A549 (cell line): ENCODE results near the gene INHBC. TPM values are rescaled to one million over a fixed set of nuclear protein-coding genes. Genes with fewer than 3 reads are reported as not detected.
A peak's percentile ranks its signal among the peaks of the same experiment; 100 is the strongest.

Source experiments
- ATAC-seq, 2 experiments: fragments of 200-7000 bp in 1 of 2; fragments of >200 bp in 1 of 2; cut with Nextera tagmentation in 1 of 2; cut with Tn5 transposase in 1 of 2; 3 replicates each; pipeline versions ENCODE4 v1.8.0 to v1.9.1; 2018 to 2020; ENCODE audit warnings: mild to moderate bottlenecking in 1 of 2, moderate library complexity in 1 of 2
- CTCF ChIA-PET: fragments of 300-600 bp; sonication (Branson Sonifier 250); formaldehyde crosslinking; extraction: SDS; loops from one replicate; lab custom pipeline; 2021; ENCODE audit warnings: antibody characterized with exemption, inconsistent platforms; lab: Yijun Ruan, JAX
- POLR2A ChIA-PET: fragments of 350-600 bp; formaldehyde crosslinking; extraction: SDS; loops from one replicate; lab custom pipeline; 2021; ENCODE audit warnings: antibody characterized with exemption, inconsistent platforms; lab: Yijun Ruan, JAX
- DNase-seq, 2 experiments: peaks; one replicate each; pipeline versions ENCODE4 v3.0.0 to v3.0.0-alpha.2; 2011 to 2016; ENCODE audit warnings: low read depth in 1 of 2, low spot score in 1 of 2
- FAIRE-seq: peaks from 2 replicates; lab custom pipeline; 2011; peaks lifted over from hg19 to GRCh38; lab: Jason Lieb, UNC
- H3K27ac ChIP-seq, 2 experiments: fragments of >200 bp; sonication (Bioruptor Twin); formaldehyde crosslinking; 3 replicates each; pipeline ENCODE4 v1.5.1; 2016 to 2017
- H3K4me1 ChIP-seq: fragments of >200 bp; sonication (Bioruptor Twin); formaldehyde crosslinking; 3 replicates; pipeline ENCODE4 v1.6.1; 2016
- H3K4me2 ChIP-seq: fragments of >200 bp; sonication (Bioruptor Twin); formaldehyde crosslinking; 3 replicates; pipeline ENCODE4 v1.6.1; 2016
- H3K4me3 ChIP-seq: fragments of >200 bp; sonication (Bioruptor Twin); formaldehyde crosslinking; 3 replicates; pipeline ENCODE4 v1.5.1; 2016
- H3K9me3 ChIP-seq: fragments of >200 bp; sonication (Bioruptor Twin); formaldehyde crosslinking; 3 replicates; pipeline ENCODE4 v1.6.1; 2016
- BCL3 ChIP-seq: fragments of >200 bp; sonication (Bioruptor Twin); formaldehyde crosslinking; IDR thresholded peaks from 3 replicates; pipeline ENCODE4 v1.6.1; 2016
- CBX2 ChIP-seq: fragments of 200-600 bp; sonication (generic); IDR thresholded peaks from 2 replicates; pipeline ENCODE4 v1.6.1; 2016; ENCODE audit warnings: low read depth, mild to moderate bottlenecking, borderline replicate concordance
- EHF ChIP-seq: fragments of 250-450 bp; sonication (Bioruptor Pico); IDR thresholded peaks from 2 replicates; pipeline ENCODE4 v1.5.0; 2020; ENCODE audit warnings: mild to moderate bottlenecking
- ESRRA ChIP-seq: fragments of 150-350 bp; IDR thresholded peaks from 2 replicates; pipeline ENCODE4 v1.6.1; 2014; ENCODE audit warnings: mild to moderate bottlenecking, low read length, borderline replicate concordance
- FOSB ChIP-seq: fragments of 250-450 bp; sonication (Bioruptor Pico); IDR thresholded peaks from 2 replicates; pipeline ENCODE4 v1.5.0; 2020; ENCODE audit warnings: mild to moderate bottlenecking, moderate library complexity
- FOSL2 ChIP-seq, 2 experiments: fragments of 450-650 bp in 1 of 2; fragments of >200 bp in 1 of 2; sonication (Bioruptor Twin) in 1 of 2; formaldehyde crosslinking; IDR thresholded peaks; 2 replicates each; pipeline versions ENCODE4 v1.5.0 to v1.6.1; 2016 to 2020; ENCODE audit warnings: mild to moderate bottlenecking in 1 of 2, moderate library complexity in 1 of 2
- FOXS1 ChIP-seq: fragments of 250-450 bp; sonication (Bioruptor Pico); IDR thresholded peaks from 2 replicates; pipeline ENCODE4 v1.5.0; 2020; ENCODE audit warnings: mild to moderate bottlenecking, moderate library complexity
- HES2 ChIP-seq: fragments of >200 bp; sonication (Bioruptor Twin); formaldehyde crosslinking; IDR thresholded peaks from 2 replicates; pipeline ENCODE4 v1.6.1; 2016
- HEYL ChIP-seq: fragments of 250-450 bp; sonication (Bioruptor Pico); IDR thresholded peaks from 2 replicates; pipeline ENCODE4 v1.8.0; 2021; ENCODE audit warnings: mild to moderate bottlenecking, moderate library complexity
- HMGXB4 ChIP-seq: fragments of 250-450 bp; sonication (Bioruptor Pico); IDR thresholded peaks from 2 replicates; pipeline ENCODE4 v1.5.0; 2021; ENCODE audit warnings: mild to moderate bottlenecking, moderate library complexity, borderline replicate concordance
- HOXA7 ChIP-seq: fragments of 250-450 bp; sonication (Bioruptor Pico); IDR thresholded peaks from 2 replicates; pipeline ENCODE4 v1.5.0; 2020; ENCODE audit warnings: mild to moderate bottlenecking, moderate library complexity
- HOXB5 ChIP-seq: fragments of 250-450 bp; sonication (Bioruptor Pico); IDR thresholded peaks from 2 replicates; pipeline ENCODE4 v1.5.0; 2020; ENCODE audit warnings: mild to moderate bottlenecking, moderate library complexity
- JUN ChIP-seq, 2 experiments: fragments of >200 bp; sonication (Bioruptor Twin); formaldehyde crosslinking; IDR thresholded peaks; 2 replicates in 1 of 2; 3 replicates in 1 of 2; pipeline ENCODE4 v1.6.1; 2016 to 2017
- MYC ChIP-seq: IDR thresholded peaks from 2 replicates; pipeline ENCODE4 v1.6.1; 2012; ENCODE audit warnings: mild to moderate bottlenecking, inconsistent platforms, low read length, improper control_type of control experiment, borderline replicate concordance
- PHF8 ChIP-seq: fragments of 200-600 bp; sonication (generic); IDR thresholded peaks from 2 replicates; pipeline ENCODE4 v1.6.1; 2016; ENCODE audit warnings: low read depth, mild to moderate bottlenecking, antibody characterized with exemption, moderate library complexity, borderline replicate concordance
- POLR2A ChIP-seq: IDR thresholded peaks from 2 replicates; pipeline ENCODE4 v1.6.1; 2012; ENCODE audit warnings: mild to moderate bottlenecking, low read length
- RAD21 ChIP-seq, 2 experiments: fragments of >200 bp in 1 of 2; sonication (Bioruptor Twin) in 1 of 2; formaldehyde crosslinking in 1 of 2; IDR thresholded peaks in 1 of 2; conservative IDR thresholded peaks in 1 of 2; 2 replicates in 1 of 2; 3 replicates in 1 of 2; pipeline ENCODE4 v1.6.1; 2012 to 2018; ENCODE audit warnings: inconsistent platforms in 1 of 2
- RCOR1 ChIP-seq: fragments of 150-350 bp; IDR thresholded peaks from 2 replicates; pipeline ENCODE4 v1.6.1; 2014; ENCODE audit warnings: antibody characterized with exemption, low read length, low read depth
- SREBF2 ChIP-seq: fragments of 450-650 bp; IDR thresholded peaks from 2 replicates; pipeline ENCODE4 v1.6.1; 2014; ENCODE audit warnings: mild to moderate bottlenecking, moderate library complexity
- TP53 ChIP-seq: fragments of 250-450 bp; sonication (Bioruptor Pico); IDR thresholded peaks from 2 replicates; pipeline ENCODE4 v1.5.0; 2021; ENCODE audit warnings: mild to moderate bottlenecking, moderate library complexity
- ZFP36 ChIP-seq: fragments of 450-650 bp; IDR thresholded peaks from 2 replicates; pipeline ENCODE4 v1.6.1; 2014; ENCODE audit warnings: borderline replicate concordance; ENCODE audit not compliant: partially characterized antibody
- WGBS: methylation state at CpG from one replicate; pipeline ENCODE4 v1.1.6; 2017; ENCODE audit errors: missing lambda C conversion rate; 5-methylcytosine and 5-hydroxymethylcytosine counted together
- polyA plus RNA-seq, 4 experiments: library from polyadenylated mRNA; depleted of rRNA in 3 of 4; stranded (reverse); fragments of >200 nt; fragmentation: RNase III in 1 of 4; extraction: RNeasy Plus Mini Kit Qiagen cat#74134 plus additional on column Dnase treatment in 1 of 4; gene quantifications; 2 replicates in 3 of 4; 3 replicates in 1 of 4; pipeline ENCODE4 v1.2.3, GENCODE V29; 2011 to 2017
- TF ChIP-seq, protein P1 (sequence below): IDR thresholded peaks from 2 replicates; pipeline ENCODE4 v1.6.1; 2012

INHBC gene
- polyA plus RNA-seq, 2 of the 4 experiments (the other 2 are of a cell fraction), result 0.08 TPM; not detected in 1

DNA sequence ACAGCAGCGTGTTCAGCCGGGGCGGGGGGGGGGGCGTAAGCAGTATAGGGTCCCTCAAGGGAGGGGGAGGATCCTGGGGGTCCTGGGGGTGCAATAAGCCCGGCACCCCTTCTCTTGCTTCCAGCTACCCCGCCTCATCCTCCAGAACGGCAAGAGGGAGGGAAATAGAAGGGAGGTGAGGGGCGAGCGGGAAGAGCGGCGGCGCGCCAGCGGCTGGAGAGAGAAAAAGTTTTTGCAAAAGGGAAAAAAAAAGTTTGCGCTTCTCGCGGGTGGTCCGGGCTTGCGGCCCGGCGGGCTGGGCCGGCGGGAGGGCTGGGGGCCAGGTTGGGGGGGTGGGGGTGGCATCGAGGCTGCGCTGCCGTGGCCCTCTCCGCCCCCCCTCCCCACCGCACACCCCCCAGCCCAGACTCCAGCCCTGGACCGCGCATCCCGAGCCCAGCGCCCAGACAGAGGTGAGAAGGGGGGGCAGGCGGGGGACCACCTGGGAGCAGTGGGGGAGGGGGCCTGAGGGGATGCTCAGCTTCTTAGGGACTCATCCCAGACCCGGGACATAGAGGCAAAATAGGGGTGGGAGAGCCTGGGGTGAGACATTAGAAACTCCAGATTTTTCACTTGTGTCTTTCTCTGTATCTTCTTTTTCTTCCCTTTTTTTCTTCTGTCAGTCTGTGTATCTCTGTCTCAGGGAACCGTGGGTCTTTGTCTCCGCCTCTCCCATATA, 25.3 kb downstream of the INHBC start, which contains the start of gene GLI1 (continued):
- TF ChIP-seq JUN (IDR thresholded peaks at IDR 0.05) (no peak; a peak in 1 of 5 replicates), FOSB (CRISPR knock-in tag) (no peak), CBX2 (no peak), PHF8 (0 out of 2 replicates have a peak, but pooled peaks have one; percentile 5), MYC (no peak), RAD21 (conservative IDR thresholded peaks at IDR 0.05 in 1 of 2, IDR thresholded peaks at IDR 0.05 in 1 of 2) (no peak), POLR2A (no peak)

- 2% methylated on average over 6 of the region's 6 CpGs for WGBS
- H3K4me3 ChIP-seq, result peak overlapping the region; percentile 65
- ATAC-seq (peak; percentile 3 to 4; a peak in 4 of 6 replicates), FAIRE-seq (no peak), DNase-seq (peak; percentile 41 to 85)
- H3K4me2 ChIP-seq, result peak overlapping the region; percentile 97
- H3K4me1 ChIP-seq, result peaks cover 40% of the 10 kb centered on the region
- H3K9me3 ChIP-seq, result no peaks in the 10 kb centered on the region
- POLR2A ChIA-PET, result no interaction called here
- no peak for TF ChIP-seq RCOR1
- TF ChIP-seq HOXA7 (CRISPR knock-in tag), result no peak
- no peak for TF ChIP-seq FOSB (CRISPR knock-in tag)
- no peak for TF ChIP-seq ESRRA
- TF ChIP-seq POLR2A, result no peak
- TF ChIP-seq EHF (CRISPR knock-in tag), result no peak
- no peak for TF ChIP-seq FOSL2 (IDR thresholded peaks at IDR 0.05)
- TF ChIP-seq FOSL2 (CRISPR knock-in tag; IDR thresholded peaks at IDR 0.05), result no peak
- no peak for TF ChIP-seq FOXS1 (CRISPR knock-in tag)
- no peak for TF ChIP-seq HMGXB4 (CRISPR knock-in tag)
- TF ChIP-seq, protein P1, sequence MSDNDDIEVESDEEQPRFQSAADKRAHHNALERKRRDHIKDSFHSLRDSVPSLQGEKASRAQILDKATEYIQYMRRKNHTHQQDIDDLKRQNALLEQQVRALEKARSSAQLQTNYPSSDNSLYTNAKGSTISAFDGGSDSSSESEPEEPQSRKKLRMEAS, result no peak
- TF ChIP-seq HOXB5, result no peak
- TF ChIP-seq HEYL, result no peak
- no peak for TF ChIP-seq SREBF2
- no peak for TF ChIP-seq ZFP36
- TF ChIP-seq HES2, result no peak
- no peak for TF ChIP-seq BCL3
- no peak for TF ChIP-seq TP53 (CRISPR knock-in tag)
- H3K27ac ChIP-seq, result peak overlapping the region; percentile 92 to 99
- CTCF ChIA-PET, result interaction anchor here (0.9 to 11.1 kb wide), 9 partner anchors 8 to 275 kb away, joined by 3 to 316 read pairs (median 7); partner anchors contain the start of genes ARHGAP9, INHBE and MARS1
These were observed 25.8 kb downstream of the INHBC start for GRCh38 chr12:57460468-57460784.
